ENCODE data around the gene ZNF516.

ZNF516 gene

GRCh38 chr18:76471593-76471992 lies 23.4 kb downstream of the ZNF516 start:
- Histone ChIP-seq H3K4me1 (ENCODE audit: control insufficient read depth in 1 of 2, insufficient read depth in 2 of 2, low read length in 2 of 2) (peaks cover 1 to 18% of the 10 kb centered on the region in 2 donors), H3K36me3 (ENCODE audit: control insufficient read depth in 1 of 2, insufficient read depth in 2 of 2, low read length in 2 of 2) (no peaks in the 10 kb centered on the region), H3K9ac (ENCODE audit: low read depth in 1 of 2, low read length in 2 of 2) (no peak overlapping the region), H3K4me3 (ENCODE audit: low read depth in 1 of 2, low read length in 2 of 2) (no peak overlapping the region), H3K27ac (ENCODE audit: low read depth, low read length) (no peak overlapping the region), H3K9me3 (ENCODE audit: control insufficient read depth in 1 of 2, low read length in 2 of 2) (no peaks in the 10 kb centered on the region), H3K27me3 (ENCODE audit: control insufficient read depth in 1 of 2, insufficient read depth in 2 of 2, low read length in 2 of 2) (no peaks in the 10 kb centered on the region)

GRCh38 chr18:76468345-76469304 lies 26.4 kb downstream of the ZNF516 start:
- Histone ChIP-seq H3K27ac (ENCODE audit: low read depth, low read length) (no peak overlapping the region), H3K4me1 (ENCODE audit: control insufficient read depth in 1 of 2, insufficient read depth in 2 of 2, low read length in 2 of 2) (peaks cover 0 to 5% of the 10 kb centered on the region in 2 donors), H3K4me3 (ENCODE audit: low read depth in 1 of 2, low read length in 2 of 2) (no peak overlapping the region), H3K9ac (ENCODE audit: low read depth in 1 of 2, low read length in 2 of 2) (no peak overlapping the region), H3K9me3 (ENCODE audit: control insufficient read depth in 1 of 2, low read length in 2 of 2) (no peaks in the 10 kb centered on the region), H3K27me3 (ENCODE audit: control insufficient read depth in 1 of 2, insufficient read depth in 2 of 2, low read length in 2 of 2) (no peaks in the 10 kb centered on the region), H3K36me3 (ENCODE audit: control insufficient read depth in 1 of 2, insufficient read depth in 2 of 2, low read length in 2 of 2) (no peaks in the 10 kb centered on the region)

GRCh38 chr18:76467371-76468190 lies 27.5 kb downstream of the ZNF516 start:
- H3K27me3 ChIP-seq (ENCODE audit: control insufficient read depth in 1 of 2, insufficient read depth in 2 of 2, low read length in 2 of 2): no peaks in the 10 kb centered on the region
- no peak overlapping the region for H3K9ac ChIP-seq (ENCODE audit: low read depth in 1 of 2, low read length in 2 of 2)
- no peak overlapping the region for H3K27ac ChIP-seq (ENCODE audit: low read depth, low read length)
- H3K36me3 ChIP-seq (ENCODE audit: control insufficient read depth in 1 of 2, insufficient read depth in 2 of 2, low read length in 2 of 2): peaks cover 0 to 5% of the 10 kb centered on the region in 2 donors
- H3K4me3 ChIP-seq (ENCODE audit: low read depth in 1 of 2, low read length in 2 of 2): no peak overlapping the region
- H3K9me3 ChIP-seq (ENCODE audit: control insufficient read depth in 1 of 2, low read length in 2 of 2): no peaks in the 10 kb centered on the region
- H3K4me1 ChIP-seq (ENCODE audit: control insufficient read depth in 1 of 2, insufficient read depth in 2 of 2, low read length in 2 of 2): peaks cover 0 to 5% of the 10 kb centered on the region in 2 donors

GRCh38 chr18:76466410-76466991 lies 28.5 kb downstream of the ZNF516 start:
- Histone ChIP-seq H3K27ac (ENCODE audit: low read depth, low read length) (no peak overlapping the region), H3K4me1 (ENCODE audit: control insufficient read depth in 1 of 2, insufficient read depth in 2 of 2, low read length in 2 of 2) (peaks cover 0 to 5% of the 10 kb centered on the region in 2 donors), H3K9me3 (ENCODE audit: control insufficient read depth in 1 of 2, low read length in 2 of 2) (no peaks in the 10 kb centered on the region)

GRCh38 chr18:76465630-76466409 lies 29.2 kb downstream of the ZNF516 start:
- Histone ChIP-seq H3K36me3 (ENCODE audit: control insufficient read depth in 1 of 2, insufficient read depth in 2 of 2, low read length in 2 of 2) (peaks cover 0 to 5% of the 10 kb centered on the region in 2 donors), H3K4me1 (ENCODE audit: control insufficient read depth in 1 of 2, insufficient read depth in 2 of 2, low read length in 2 of 2) (peaks cover 0 to 5% of the 10 kb centered on the region in 2 donors), H3K9ac (ENCODE audit: low read depth in 1 of 2, low read length in 2 of 2) (no peak overlapping the region), H3K9me3 (ENCODE audit: control insufficient read depth in 1 of 2, low read length in 2 of 2) (no peaks in the 10 kb centered on the region), H3K4me3 (ENCODE audit: low read depth in 1 of 2, low read length in 2 of 2) (no peak overlapping the region), H3K27ac (ENCODE audit: low read depth, low read length) (no peak overlapping the region), H3K27me3 (ENCODE audit: control insufficient read depth in 1 of 2, insufficient read depth in 2 of 2, low read length in 2 of 2) (no peaks in the 10 kb centered on the region)

More at GRCh38 chr18:76466410-76466991, 28.5 kb downstream of the ZNF516 start:
- Histone ChIP-seq H3K27me3 (ENCODE audit: control insufficient read depth in 1 of 2, insufficient read depth in 2 of 2, low read length in 2 of 2) (no peaks in the 10 kb centered on the region), H3K9ac (ENCODE audit: low read depth in 1 of 2, low read length in 2 of 2) (no peak overlapping the region), H3K36me3 (ENCODE audit: control insufficient read depth in 1 of 2, insufficient read depth in 2 of 2, low read length in 2 of 2) (peaks cover 0 to 5% of the 10 kb centered on the region in 2 donors), H3K4me3 (ENCODE audit: low read depth in 1 of 2, low read length in 2 of 2) (no peak overlapping the region)

- H3K4me3 ChIP-seq (ENCODE audit: low read depth in 1 of 2, low read length in 2 of 2): no peak overlapping the region
- H3K9me3 ChIP-seq (ENCODE audit: control insufficient read depth in 1 of 2, low read length in 2 of 2): no peaks in the 10 kb centered on the region
- H3K27me3 ChIP-seq (ENCODE audit: control insufficient read depth in 1 of 2, insufficient read depth in 2 of 2, low read length in 2 of 2): no peaks in the 10 kb centered on the region
- peaks cover 0 to 10% of the 10 kb centered on the region in 2 donors for H3K4me1 ChIP-seq (ENCODE audit: control insufficient read depth in 1 of 2, insufficient read depth in 2 of 2, low read length in 2 of 2)
- no peak overlapping the region for H3K27ac ChIP-seq (ENCODE audit: low read depth, low read length)
- H3K36me3 ChIP-seq (ENCODE audit: control insufficient read depth in 1 of 2, insufficient read depth in 2 of 2, low read length in 2 of 2): peaks cover 0 to 5% of the 10 kb centered on the region in 2 donors
- no peak overlapping the region for H3K9ac ChIP-seq (ENCODE audit: low read depth in 1 of 2, low read length in 2 of 2)
Measured at GRCh38 chr18:76464281-76465259, 30.5 kb downstream of the ZNF516 start.

- peaks cover 0 to 10% of the 10 kb centered on the region in 2 donors for H3K4me1 ChIP-seq (ENCODE audit: control insufficient read depth in 1 of 2, insufficient read depth in 2 of 2, low read length in 2 of 2)
- H3K36me3 ChIP-seq (ENCODE audit: control insufficient read depth in 1 of 2, insufficient read depth in 2 of 2, low read length in 2 of 2): peaks cover 6 to 8% of the 10 kb centered on the region in 2 donors
- H3K4me3 ChIP-seq (ENCODE audit: low read depth in 1 of 2, low read length in 2 of 2): no peak overlapping the region
- H3K27ac ChIP-seq (ENCODE audit: low read depth, low read length): no peak overlapping the region
- no peaks in the 10 kb centered on the region for H3K27me3 ChIP-seq (ENCODE audit: control insufficient read depth in 1 of 2, insufficient read depth in 2 of 2, low read length in 2 of 2)
- H3K9me3 ChIP-seq (ENCODE audit: control insufficient read depth in 1 of 2, low read length in 2 of 2): no peaks in the 10 kb centered on the region
- no peak overlapping the region for H3K9ac ChIP-seq (ENCODE audit: low read depth in 1 of 2, low read length in 2 of 2)
Measured at GRCh38 chr18:76463872-76464271, 31.2 kb downstream of the ZNF516 start.

GRCh38 chr18:76463358-76463757 lies 31.7 kb downstream of the ZNF516 start:
- Histone ChIP-seq H3K36me3 (ENCODE audit: control insufficient read depth in 1 of 2, insufficient read depth in 2 of 2, low read length in 2 of 2) (peaks cover 10 to 12% of the 10 kb centered on the region in 2 donors), H3K27ac (ENCODE audit: low read depth, low read length) (no peak overlapping the region), H3K4me1 (ENCODE audit: control insufficient read depth in 1 of 2, insufficient read depth in 2 of 2, low read length in 2 of 2) (peaks cover 0 to 10% of the 10 kb centered on the region in 2 donors)

More at GRCh38 chr18:76463358-76463757, 31.7 kb downstream of the ZNF516 start:
- Histone ChIP-seq H3K27me3 (ENCODE audit: control insufficient read depth in 1 of 2, insufficient read depth in 2 of 2, low read length in 2 of 2) (no peaks in the 10 kb centered on the region), H3K9me3 (ENCODE audit: control insufficient read depth in 1 of 2, low read length in 2 of 2) (no peaks in the 10 kb centered on the region), H3K4me3 (ENCODE audit: low read depth in 1 of 2, low read length in 2 of 2) (no peak overlapping the region), H3K9ac (ENCODE audit: low read depth in 1 of 2, low read length in 2 of 2) (no peak overlapping the region)
